Muscle of leg (tissue), 11 donors: ENCODE measurements around the gene PARVA. TPM values are rescaled to one million over a fixed set of nuclear protein-coding genes. Genes with fewer than 3 reads are reported as not detected.
A peak's percentile ranks its signal among the peaks of the same experiment; 100 is the strongest.

Source experiments
- DNase-seq: peaks from one replicate; pipeline ENCODE4 v3.0.0; 2013
- H3K27ac ChIP-seq: one replicate; pipeline ENCODE4 v1.5.1; 2013; ENCODE audit warnings: mild to moderate bottlenecking, low read length, control low read depth
- H3K27me3 ChIP-seq: one replicate; pipeline ENCODE4 v1.6.1; 2013; ENCODE audit warnings: low read length; ENCODE audit not compliant: control insufficient read depth, insufficient read depth
- H3K36me3 ChIP-seq: one replicate; pipeline ENCODE4 v1.6.1; 2013; ENCODE audit warnings: low read length; ENCODE audit not compliant: control insufficient read depth, insufficient read depth
- H3K4me1 ChIP-seq: one replicate; pipeline ENCODE4 v1.6.1; 2013; ENCODE audit warnings: low read length; ENCODE audit not compliant: control insufficient read depth, insufficient read depth
- H3K4me3 ChIP-seq: one replicate; pipeline ENCODE4 v1.5.1; 2013; ENCODE audit warnings: low read length, control low read depth
- H3K9me3 ChIP-seq: replicated peaks from 2 replicates; pipeline ENCODE4 v1.6.1; 2013; ENCODE audit warnings: low read depth, low read length; ENCODE audit not compliant: control insufficient read depth
- WGBS: methylation state at CpG from one replicate; pipeline ENCODE4 v1.1.5; 2013; ENCODE audit warnings: missing lambda C conversion rate; ENCODE audit not compliant: insufficient coverage; 5-methylcytosine and 5-hydroxymethylcytosine counted together
- polyA plus RNA-seq, 8 donors: library from polyadenylated mRNA; unstranded; fragments of 120-200 nt; gene quantifications; one replicate each; pipeline versions ENCODE4 v1.2.1 to v1.2.3, GENCODE V29; 2013; ENCODE audit warnings: inconsistent platforms in 1 of 8, low replicate concordance in 1 of 8; ENCODE audit not compliant: insufficient read length in 8 of 8, insufficient read depth in 1 of 8
- total RNA-seq: library from RNA; stranded (reverse); fragments of 120-200 nt; gene quantifications from one replicate; pipeline ENCODE4 v1.2.4, GENCODE V29; 2013

PARVA gene
- total and polyA plus RNA-seq, 9 donors, result 29.9 to 72.5 (median 57.9) TPM

DNA sequence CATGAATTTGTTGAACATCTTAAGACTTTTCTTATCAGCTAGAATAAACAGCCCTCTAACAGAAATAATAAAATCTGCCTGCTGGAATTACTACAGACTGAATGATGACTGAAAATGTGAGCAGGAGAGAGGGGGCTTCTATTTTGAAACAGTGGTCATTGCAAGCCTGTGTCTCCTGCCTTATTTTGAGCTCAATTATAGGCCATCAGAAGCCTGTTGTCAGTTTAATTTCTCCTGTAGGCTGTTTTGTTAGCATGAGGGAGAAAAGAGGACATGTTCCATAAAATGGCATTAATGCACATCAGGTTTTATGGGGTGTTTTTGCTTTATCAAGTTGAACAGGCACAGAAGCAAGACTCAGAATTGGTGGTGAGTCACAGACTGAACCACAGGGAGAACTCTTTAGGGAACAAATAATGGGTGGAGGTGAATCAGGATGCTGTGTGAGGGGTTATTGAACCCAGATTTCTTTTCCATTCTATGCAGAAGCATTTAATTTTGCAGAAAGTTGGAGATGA lies 129.1 kb downstream of the PARVA start:
- no peak overlapping the region for H3K4me3 ChIP-seq
- DNase-seq, result no peak
- no peaks in the 10 kb centered on the region for H3K27me3 ChIP-seq
- peaks cover 21% of the 10 kb centered on the region for H3K4me1 ChIP-seq
- H3K27ac ChIP-seq, result no peak overlapping the region
- peaks cover 44% of the 10 kb centered on the region for H3K36me3 ChIP-seq
- H3K9me3 ChIP-seq, result no peaks in the 10 kb centered on the region

DNA sequence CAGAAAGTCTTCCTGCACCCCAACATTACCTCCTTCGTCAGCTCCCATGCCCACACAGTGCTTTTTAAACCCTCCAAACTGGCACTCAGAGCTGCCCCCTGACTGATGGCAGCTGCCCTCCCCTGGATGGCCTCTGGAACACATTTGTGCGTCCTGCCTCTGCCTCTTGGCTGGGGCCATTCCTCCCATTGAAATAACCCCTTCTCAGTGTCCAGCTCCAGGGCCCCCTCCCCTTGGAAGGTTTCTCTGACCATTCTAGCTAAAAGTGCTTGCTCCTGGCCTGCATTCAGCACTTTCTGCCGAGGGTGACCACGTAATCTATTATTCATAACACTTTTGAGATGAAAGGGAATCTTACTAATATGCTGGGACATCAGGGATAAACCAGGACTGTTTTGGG lies 130.0 kb downstream of the PARVA start:
- Histone ChIP-seq H3K4me1 (peaks cover 21% of the 10 kb centered on the region), H3K4me3 (no peak overlapping the region), H3K36me3 (peaks cover 44% of the 10 kb centered on the region), H3K27me3 (no peaks in the 10 kb centered on the region), H3K27ac (peak overlapping the region; percentile 95), H3K9me3 (no peaks in the 10 kb centered on the region)
- WGBS, result 63% methylated on average over 2 of the region's 4 CpGs
- no peak for DNase-seq

DNA sequence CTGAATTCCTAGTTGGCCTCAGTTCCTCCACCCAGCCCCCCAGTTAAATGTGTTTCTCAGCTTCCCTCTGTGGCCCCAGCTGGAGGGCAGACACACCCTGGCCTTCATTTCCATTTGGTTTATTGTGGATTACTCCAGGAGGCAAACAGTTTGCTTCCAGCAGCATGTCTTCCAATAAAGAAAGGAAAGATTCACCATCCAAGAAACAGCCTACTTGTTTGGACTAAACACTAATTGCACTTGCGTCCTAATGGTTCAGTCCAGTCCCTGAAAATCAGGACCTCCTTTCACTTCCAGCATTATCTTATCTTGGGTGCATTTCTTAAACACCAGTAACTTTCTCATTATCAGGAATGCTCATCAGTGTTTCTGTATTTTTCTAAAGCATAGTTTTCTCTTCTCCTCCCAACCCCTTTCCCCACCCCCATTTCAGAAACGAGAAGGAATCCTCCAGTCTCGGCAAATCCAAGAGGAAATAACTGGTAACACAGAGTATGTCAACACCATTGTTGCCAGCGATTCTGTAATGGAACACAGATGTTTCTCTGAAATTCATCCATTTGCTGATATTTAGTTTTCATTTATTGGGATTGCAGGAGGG lies 130.9 kb downstream of the PARVA start:
- H3K27me3 ChIP-seq, result no peaks in the 10 kb centered on the region
- peaks cover 18% of the 10 kb centered on the region for H3K4me1 ChIP-seq
- no peaks in the 10 kb centered on the region for H3K9me3 ChIP-seq
- DNase-seq, result peak; percentile 97
- WGBS, result 60% methylated on average over 1 of the region's 4 CpGs
- peaks cover 51% of the 10 kb centered on the region for H3K36me3 ChIP-seq
- H3K4me3 ChIP-seq, result no peak overlapping the region
- H3K27ac ChIP-seq, result peak overlapping the region; percentile 95

DNA sequence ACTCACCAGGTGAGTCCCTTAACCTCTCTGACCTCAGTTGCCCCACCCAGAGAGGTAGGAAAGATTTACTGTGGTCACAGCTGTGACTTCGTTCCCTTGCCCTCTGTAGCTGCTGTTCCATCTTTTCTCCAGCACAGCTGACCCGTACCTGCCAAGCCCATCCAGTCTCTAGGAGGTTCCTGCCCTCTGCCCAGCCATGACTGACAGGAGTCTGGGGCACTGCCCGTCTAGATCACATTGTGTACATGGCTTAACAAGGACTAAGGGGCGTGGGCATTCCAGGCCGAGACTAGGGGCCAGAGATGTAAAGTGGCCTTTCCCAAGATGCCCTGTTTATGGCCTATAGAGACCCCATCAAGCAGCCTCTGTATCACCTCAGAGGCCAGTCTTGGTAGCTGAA lies 132.0 kb downstream of the PARVA start:
- H3K27ac ChIP-seq, result peak overlapping the region; percentile 0
- H3K27me3 ChIP-seq, result no peaks in the 10 kb centered on the region
- no peaks in the 10 kb centered on the region for H3K9me3 ChIP-seq
- 80% methylated on average over 5 of the region's 5 CpGs for WGBS
- no peak overlapping the region for H3K4me3 ChIP-seq
- H3K36me3 ChIP-seq, result peaks cover 47% of the 10 kb centered on the region
- H3K4me1 ChIP-seq, result peaks cover 18% of the 10 kb centered on the region
- no peak for DNase-seq

DNA sequence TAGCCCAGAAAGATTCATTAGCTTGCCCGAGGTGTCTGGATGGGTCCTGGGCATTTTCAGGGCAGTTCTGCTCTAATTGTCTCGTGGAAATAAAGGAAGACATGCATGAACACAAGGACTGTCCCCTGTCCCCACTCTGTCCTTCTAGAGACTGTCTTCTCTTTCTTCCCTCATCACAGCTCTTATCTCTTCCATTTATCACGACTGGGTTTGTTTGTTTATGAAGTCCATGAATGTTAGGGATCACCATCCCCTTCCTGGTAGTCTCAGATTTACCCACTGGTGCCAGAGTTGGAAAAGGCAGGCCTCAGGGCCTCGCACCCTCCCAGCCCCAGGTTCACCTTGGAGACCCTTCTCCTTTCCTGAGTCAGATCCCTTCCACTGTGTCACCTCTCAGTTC lies 134.8 kb downstream of the PARVA start:
- no peak for DNase-seq

DNA sequence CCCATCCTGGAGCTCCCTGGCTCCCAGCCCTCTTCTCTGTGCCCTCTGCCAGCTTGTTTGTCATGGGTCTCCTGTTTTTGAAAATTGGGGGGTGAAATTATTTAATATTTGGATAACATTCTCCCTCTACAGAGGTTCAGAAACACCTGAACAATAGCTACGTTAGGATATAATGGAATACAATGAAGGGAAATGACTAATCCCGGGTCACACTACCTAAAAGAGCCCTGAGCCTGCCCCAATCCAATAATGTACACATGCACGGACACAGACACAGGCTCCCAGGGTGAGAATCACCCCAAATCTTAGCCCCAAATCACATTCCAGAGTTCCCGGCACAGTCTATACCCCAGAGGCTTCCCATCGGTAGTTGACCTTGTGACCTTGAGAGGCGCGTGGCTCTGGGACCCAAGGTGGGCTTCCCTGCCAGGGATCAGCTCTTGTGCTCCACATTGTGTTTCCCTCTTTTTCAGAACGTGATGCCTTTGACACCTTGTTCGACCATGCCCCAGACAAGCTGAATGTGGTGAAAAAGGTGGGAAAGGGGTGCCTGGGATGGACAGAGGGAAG lies 135.5 kb downstream of the PARVA start:
- Histone ChIP-seq H3K36me3 (peaks cover 44% of the 10 kb centered on the region), H3K4me1 (peaks cover 16% of the 10 kb centered on the region), H3K27ac (no peak overlapping the region), H3K27me3 (no peaks in the 10 kb centered on the region), H3K9me3 (no peaks in the 10 kb centered on the region), H3K4me3 (no peak overlapping the region)
- 73% methylated on average over 7 of the region's 9 CpGs for WGBS
- DNase-seq, result no peak

More for the DNA sequence above, 134.8 kb downstream of the PARVA start:
- H3K27ac ChIP-seq, result no peak overlapping the region
- H3K36me3 ChIP-seq, result peaks cover 41% of the 10 kb centered on the region
- H3K9me3 ChIP-seq, result no peaks in the 10 kb centered on the region
- 60% methylated on average over 1 of the region's 4 CpGs for WGBS
- H3K4me3 ChIP-seq, result no peak overlapping the region
- H3K4me1 ChIP-seq, result peaks cover 23% of the 10 kb centered on the region
- no peaks in the 10 kb centered on the region for H3K27me3 ChIP-seq

DNA sequence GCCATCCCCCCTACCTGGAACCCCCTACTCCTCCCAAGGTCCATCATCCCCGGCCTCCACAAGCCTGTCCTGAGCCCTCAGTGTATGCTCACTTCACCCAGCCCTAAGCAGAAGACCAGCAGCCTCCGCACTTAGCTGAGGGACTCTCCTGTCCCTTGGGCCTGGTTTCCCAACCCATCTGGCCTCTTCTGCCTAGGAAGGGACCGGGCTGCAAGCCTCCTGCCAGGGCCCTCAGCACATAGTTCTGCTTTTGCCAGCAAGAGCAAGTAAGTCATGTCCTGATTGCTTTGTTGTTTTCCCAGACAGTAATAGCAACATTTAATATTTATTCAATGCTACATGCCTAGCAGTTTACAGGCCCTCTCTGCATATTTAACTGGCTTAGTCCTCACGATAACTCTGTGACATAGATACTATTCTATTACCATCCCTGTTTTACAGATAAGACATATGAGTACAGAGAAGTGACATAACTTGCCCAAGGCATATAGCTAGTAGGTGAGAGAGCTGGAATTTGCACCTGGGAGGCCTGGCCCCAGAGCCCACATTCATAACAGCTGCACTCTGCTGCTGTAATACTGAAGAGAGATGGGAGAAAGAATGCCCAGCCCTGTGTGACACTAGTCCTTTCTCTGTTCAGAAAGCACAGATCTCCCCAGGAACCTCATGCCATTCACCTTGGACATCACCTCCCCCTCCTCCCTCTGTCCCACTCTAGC lies 139.2 kb downstream of the PARVA start:
- Histone ChIP-seq H3K36me3 (peaks cover 39% of the 10 kb centered on the region), H3K9me3 (no peaks in the 10 kb centered on the region), H3K4me1 (peaks cover 22% of the 10 kb centered on the region), H3K4me3 (no peak overlapping the region), H3K27ac (no peak overlapping the region), H3K27me3 (no peaks in the 10 kb centered on the region)
- WGBS, result 76% methylated on average over 3 of the region's 4 CpGs
- no peak for DNase-seq

DNA sequence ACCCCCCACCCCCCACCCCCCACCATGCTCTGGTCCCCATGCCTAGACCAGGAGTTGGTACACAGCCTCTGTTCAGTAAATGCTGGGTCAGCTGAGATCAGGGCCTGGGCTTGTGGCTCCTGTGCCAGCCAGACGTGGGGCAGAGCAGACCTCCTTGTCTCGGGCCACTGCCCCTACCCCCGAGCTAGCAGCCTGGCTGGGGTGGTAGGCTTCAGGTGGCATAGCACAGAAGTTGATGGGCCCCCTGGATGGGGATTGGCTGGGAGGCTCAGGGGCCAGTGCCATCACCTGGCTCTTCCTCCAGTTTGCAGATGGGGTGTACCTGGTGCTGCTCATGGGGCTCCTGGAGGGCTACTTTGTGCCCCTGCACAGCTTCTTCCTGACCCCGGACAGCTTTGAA lies 139.9 kb downstream of the PARVA start:
- DNase-seq, result no peak
- H3K36me3 ChIP-seq, result peaks cover 36% of the 10 kb centered on the region
- peaks cover 22% of the 10 kb centered on the region for H3K4me1 ChIP-seq
- H3K27me3 ChIP-seq, result no peaks in the 10 kb centered on the region
- H3K9me3 ChIP-seq, result no peaks in the 10 kb centered on the region
- WGBS, result 100% methylated on average over 3 of the region's 4 CpGs
- H3K27ac ChIP-seq, result no peak overlapping the region
- H3K4me3 ChIP-seq, result no peak overlapping the region

DNA sequence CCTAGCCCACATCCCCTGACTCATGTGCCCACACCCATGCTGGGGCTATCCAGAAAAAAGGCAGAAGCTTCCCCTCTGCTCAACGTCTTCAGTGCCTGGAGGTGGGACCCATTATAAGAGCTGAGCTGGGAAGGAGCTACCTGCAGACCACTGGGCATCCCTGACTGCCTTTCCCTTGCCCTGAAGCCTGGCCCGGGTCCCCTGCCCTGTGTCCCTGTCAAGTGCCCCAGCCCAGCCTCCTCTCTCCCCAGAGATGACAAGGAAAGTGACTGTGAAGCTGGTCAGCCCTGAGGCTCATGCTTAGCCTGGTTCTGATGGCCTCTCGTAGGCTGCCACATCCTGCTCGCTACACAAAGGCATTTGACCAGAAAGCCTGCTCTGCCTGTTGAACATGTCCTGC lies 140.4 kb downstream of the PARVA start:
- Histone ChIP-seq H3K27ac (no peak overlapping the region), H3K9me3 (no peaks in the 10 kb centered on the region), H3K4me1 (peaks cover 22% of the 10 kb centered on the region), H3K36me3 (peaks cover 34% of the 10 kb centered on the region), H3K4me3 (no peak overlapping the region), H3K27me3 (no peaks in the 10 kb centered on the region)
- 86% methylated on average over 2 of the region's 4 CpGs for WGBS
- DNase-seq, result no peak

DNA sequence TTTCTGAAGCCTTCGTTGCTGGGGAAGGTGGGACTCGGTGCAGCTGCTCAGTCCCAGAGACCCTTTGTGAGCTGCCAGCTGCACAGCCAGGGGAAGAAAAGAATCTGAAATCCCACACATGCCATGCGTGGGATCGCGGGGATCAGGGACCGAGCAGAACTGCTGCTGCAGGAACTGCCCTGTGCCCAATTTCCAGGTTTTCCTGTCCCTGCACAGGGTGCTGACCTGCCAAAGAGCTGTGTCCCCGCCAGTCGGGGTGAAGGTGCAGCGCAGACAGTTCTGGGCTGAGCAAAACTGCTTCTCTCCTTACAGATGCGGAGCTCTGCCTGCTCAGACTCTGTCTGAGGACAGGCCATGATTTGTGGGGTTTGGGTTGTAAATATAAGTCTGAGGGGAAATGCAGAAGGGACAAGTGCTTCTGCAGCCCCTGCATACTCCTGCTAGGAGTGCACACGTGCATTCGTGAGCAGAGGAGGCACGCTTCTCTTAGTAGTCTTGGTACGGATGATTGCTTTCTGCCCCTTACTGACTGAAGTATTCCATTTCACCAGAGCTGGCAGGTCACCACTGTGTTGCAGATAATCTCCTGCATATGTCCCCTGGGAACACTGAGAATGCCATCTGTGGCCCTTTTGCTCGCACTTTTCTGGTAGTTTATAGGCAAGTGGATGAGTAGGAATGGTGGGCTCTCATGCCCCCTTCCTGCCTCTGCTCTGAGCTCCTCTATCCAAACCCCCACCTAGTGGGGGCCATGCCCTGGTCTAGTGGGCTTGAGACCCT lies 141.4 kb downstream of the PARVA start:
- H3K27ac ChIP-seq, result no peak overlapping the region
- H3K4me1 ChIP-seq, result peaks cover 22% of the 10 kb centered on the region
- whole genome bisulfite sequencing, result 78% methylated on average over 13 of the region's 15 CpGs
- H3K36me3 ChIP-seq, result peaks cover 25% of the 10 kb centered on the region
- H3K27me3 ChIP-seq, result no peaks in the 10 kb centered on the region
- H3K9me3 ChIP-seq, result no peaks in the 10 kb centered on the region
- H3K4me3 ChIP-seq, result no peak overlapping the region
- no peak for DNase-seq
